Spleen (tissue), 7 donors: ENCODE measurements around the gene ZNF683.

Experiments used
- CTCF ChIP-seq, 11 experiments: fragments of 200-600 bp in 7 of 11; fragments of 450-650 bp in 4 of 11; sonication (generic) in 4 of 11; IDR thresholded peaks in 8 of 11; conservative IDR thresholded peaks in 3 of 11; 1 replicate in 7 of 11; 2 replicates in 4 of 11; pipeline versions ENCODE4 v1.4.0 to v1.8.0; 2016 to 2021; ENCODE audit warnings: antibody characterized with exemption in 11 of 11, inconsistent platforms in 4 of 11, mild to moderate bottlenecking in 1 of 11
- POLR2A ChIP-seq, 3 donors: fragments of 450-650 bp; IDR thresholded peaks; one replicate each; pipeline ENCODE4 v1.5.1; 2017; ENCODE audit warnings: antibody characterized with exemption in 3 of 3, mild to moderate bottlenecking in 1 of 3
- donor health status: DM: no; HTN: no; CAD: no; lungs with moderate emphysema.
- donor health status: DM: no; HTN: no; CAD: no.
- donor health status: DM: no; HTN: no; CAD: no.

DNA sequence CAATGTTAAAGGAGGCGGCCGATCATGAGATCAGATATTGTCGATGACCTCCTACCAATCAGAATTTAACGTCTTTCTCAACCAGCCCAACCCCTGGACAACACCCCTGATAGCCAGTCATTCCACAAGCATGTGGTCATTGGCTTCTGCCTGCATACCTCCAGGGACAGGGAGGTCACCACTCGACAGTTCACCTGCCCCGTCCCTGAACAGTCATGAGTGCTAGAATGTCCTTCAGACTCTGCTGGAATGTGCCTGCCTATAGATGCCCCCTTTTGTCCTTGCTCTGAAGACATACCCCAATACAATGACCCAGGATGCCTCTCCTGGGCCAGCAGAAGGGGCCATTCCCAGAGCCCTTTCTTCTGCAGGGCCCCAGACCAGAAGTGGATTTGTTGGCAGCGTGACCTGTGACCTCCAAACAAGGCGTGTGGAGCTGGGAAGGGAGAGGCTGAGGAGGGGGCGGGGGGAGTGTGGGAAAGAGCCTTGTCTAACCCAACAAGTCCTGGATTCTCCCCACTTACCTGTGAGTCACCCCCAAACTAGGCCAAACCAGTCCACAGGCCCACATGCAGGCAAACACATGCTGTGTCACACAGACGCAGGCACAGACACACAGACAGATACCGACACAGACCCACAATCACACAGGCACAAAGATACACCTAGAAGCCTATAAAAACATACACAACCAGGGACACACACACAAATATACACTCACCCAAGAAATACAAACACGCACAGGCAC lies 20.8 kb downstream of the ZNF683 start:
- no peak for TF ChIP-seq CTCF (IDR thresholded peaks at IDR 0.05 in 8 of 11, conservative IDR thresholded peaks at IDR 0.05 in 3 of 11)
- no peak for TF ChIP-seq POLR2A (IDR thresholded peaks at IDR 0.05)
